NCI-H1694 (cell line): ENCODE measurements around the gene MYO18A.
"Not testable (repeated sequence)": the region's sequence is repeated elsewhere in the genome, so short reads cannot be mapped to it uniquely, and the experiment has no call there.

Experiments
- DNase-seq: peaks from one replicate; lab custom pipeline; 2025; lab: John Stamatoyannopoulos, UW

Gene MYO18A, protein sequence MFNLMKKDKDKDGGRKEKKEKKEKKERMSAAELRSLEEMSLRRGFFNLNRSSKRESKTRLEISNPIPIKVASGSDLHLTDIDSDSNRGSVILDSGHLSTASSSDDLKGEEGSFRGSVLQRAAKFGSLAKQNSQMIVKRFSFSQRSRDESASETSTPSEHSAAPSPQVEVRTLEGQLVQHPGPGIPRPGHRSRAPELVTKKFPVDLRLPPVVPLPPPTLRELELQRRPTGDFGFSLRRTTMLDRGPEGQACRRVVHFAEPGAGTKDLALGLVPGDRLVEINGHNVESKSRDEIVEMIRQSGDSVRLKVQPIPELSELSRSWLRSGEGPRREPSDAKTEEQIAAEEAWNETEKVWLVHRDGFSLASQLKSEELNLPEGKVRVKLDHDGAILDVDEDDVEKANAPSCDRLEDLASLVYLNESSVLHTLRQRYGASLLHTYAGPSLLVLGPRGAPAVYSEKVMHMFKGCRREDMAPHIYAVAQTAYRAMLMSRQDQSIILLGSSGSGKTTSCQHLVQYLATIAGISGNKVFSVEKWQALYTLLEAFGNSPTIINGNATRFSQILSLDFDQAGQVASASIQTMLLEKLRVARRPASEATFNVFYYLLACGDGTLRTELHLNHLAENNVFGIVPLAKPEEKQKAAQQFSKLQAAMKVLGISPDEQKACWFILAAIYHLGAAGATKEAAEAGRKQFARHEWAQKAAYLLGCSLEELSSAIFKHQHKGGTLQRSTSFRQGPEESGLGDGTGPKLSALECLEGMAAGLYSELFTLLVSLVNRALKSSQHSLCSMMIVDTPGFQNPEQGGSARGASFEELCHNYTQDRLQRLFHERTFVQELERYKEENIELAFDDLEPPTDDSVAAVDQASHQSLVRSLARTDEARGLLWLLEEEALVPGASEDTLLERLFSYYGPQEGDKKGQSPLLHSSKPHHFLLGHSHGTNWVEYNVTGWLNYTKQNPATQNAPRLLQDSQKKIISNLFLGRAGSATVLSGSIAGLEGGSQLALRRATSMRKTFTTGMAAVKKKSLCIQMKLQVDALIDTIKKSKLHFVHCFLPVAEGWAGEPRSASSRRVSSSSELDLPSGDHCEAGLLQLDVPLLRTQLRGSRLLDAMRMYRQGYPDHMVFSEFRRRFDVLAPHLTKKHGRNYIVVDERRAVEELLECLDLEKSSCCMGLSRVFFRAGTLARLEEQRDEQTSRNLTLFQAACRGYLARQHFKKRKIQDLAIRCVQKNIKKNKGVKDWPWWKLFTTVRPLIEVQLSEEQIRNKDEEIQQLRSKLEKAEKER (N-terminal part only)

DNA sequence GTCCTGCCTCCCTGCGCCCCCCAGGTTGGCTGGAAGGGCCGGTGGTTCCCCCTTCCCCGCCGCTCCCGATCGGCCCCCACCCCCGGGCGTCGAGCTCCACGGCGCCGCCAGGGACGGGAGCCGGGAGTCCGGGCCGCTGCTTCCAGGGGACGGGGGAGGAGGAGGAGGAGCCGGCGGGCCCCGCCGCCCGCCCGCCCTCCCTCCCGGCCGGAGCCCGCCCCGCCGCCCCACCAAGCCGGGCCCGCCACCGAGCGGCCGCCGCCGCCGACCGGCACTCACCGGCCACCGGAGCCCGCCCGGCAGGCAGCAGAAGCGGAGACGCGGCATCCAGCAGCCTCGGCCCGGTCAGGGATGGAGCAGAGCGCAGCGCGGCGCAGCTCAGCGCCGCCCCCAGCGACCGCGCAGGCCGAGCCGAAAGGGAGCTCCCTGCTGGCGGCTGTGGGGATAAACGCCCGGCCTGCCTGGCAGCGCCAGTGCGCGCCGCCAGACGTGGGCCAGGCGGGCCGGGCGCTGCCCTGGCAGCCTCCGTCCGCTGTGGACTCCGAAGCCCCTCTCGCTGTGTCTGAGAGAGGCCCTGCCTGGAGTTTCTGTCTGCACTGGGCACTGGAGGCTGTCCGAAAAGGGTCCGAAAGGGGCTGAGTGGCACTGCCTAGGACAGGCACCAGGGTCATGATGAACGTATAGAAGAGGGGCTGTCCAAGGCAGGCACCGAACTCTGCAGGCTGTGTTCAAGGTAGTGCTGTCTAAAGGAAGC, at the start of gene MYO18A:
Gene MYO18A, minus strand, starts transcription at position 365 of the 754 bp plus-strand sequence. CDS start 13,458 bp downstream, outside the sequence.
- peak; percentile 48 for DNase-seq

DNA sequence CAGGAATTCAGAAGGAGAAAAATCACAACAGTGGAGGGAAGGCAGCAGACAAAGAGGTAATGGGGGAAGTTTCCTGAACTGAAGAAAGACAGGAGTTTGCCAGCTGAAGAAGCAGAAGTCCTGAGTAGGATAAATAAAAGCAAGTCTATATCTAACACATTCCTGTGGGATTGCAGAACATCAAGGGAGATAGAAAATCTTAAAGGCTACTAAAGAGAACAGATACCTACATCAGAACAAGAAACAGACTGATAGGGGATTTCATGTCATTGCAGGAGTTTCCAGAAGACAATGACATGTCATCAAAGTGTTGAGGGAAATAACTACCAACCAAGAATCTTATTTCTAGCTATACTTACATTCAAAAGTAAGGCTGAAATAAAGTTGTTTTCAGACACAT, 45.2 kb upstream of the MYO18A start:
- no peak for DNase-seq

DNA sequence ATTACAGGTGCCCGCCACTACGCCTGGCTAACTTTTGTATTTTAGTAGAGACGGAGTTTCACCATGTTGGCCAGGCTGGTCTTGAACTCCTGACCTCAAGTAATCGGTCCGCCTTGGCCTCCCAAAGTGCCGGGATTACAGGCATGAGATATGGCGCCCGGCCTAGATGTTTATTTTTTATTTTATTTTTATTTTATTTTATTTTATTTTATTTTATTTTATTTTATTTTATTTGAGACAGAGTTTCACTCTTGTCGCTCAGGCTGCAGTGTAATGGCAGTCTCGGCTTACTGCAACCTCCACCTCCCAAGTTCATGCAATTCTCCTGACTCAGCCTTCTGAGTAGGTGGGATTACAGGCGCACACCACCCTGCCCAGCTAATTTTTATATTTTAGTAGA, 41.1 kb upstream of the MYO18A start:
- not testable (repeated sequence) for DNase-seq

DNA sequence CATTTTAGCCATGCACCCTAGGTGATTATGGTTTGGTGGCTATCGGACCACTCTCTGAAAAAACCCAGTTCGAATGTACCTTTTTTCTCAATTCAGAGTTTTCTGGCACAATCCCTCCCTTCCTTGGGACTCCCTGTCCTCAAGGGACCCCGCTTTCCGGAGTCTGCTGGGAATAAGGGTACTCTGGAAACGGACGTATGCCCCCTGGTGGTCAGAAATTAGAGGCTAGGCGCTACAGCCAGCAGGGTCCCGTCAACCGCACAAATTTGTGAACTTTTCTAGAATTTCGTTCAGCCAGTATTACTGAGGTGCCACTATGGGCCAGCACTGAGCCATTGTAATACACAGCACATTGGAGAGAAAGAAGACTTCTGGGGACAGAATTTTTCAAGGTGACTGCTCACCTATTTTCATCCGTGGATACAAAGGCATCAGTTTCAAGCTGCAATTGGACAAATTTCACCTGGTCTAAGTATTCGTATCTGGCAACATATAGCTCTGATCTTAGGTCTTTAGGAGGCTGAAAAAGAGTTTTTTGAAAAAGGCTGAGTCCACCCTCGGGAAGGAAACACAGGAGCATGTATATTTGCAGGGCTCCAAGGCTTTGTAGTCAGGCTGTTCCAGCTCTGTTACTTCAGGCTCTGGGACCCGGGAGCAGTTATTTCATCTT, 39.3 kb upstream of the MYO18A start:
- peak; percentile 89 for DNase-seq

DNA sequence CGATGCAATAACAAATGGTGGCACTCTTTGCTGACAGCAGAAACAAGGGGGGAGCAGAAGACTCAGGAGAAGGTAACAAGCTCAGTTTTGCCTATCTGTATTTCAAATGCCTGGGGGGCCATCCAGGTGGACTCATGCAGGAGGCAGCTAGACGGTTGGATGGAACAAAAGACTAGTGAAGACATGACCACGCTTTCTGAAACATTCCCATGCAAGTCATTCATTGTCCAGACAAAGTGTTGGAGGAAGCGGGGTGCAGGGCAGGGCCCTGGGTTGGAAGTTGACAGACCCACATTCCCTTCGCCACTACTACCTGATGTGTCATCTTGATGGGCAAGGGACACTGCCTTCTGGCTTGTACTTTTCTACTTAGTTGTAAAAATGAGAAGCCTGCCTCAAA, 36.7 kb upstream of the MYO18A start:
- DNase-seq = no peak

DNA sequence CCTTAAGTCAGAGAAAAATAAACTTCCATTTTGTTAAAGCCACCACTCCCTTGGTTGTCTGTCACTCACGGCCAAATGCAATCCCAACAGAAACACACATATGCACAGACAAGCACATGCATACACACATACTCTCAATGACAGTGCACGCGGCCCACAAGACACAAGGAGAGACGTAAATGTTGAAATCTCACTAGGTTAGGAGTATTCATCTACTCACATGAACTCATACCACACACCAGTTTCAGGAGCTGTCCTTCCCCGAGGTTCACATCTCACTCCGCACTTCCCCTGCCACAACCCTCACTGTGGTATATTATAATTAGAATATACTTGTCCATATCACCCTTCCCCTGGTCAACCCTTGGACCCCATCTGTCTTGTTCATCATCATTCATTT, 36.0 kb upstream of the MYO18A start:
- DNase-seq = no peak

DNA sequence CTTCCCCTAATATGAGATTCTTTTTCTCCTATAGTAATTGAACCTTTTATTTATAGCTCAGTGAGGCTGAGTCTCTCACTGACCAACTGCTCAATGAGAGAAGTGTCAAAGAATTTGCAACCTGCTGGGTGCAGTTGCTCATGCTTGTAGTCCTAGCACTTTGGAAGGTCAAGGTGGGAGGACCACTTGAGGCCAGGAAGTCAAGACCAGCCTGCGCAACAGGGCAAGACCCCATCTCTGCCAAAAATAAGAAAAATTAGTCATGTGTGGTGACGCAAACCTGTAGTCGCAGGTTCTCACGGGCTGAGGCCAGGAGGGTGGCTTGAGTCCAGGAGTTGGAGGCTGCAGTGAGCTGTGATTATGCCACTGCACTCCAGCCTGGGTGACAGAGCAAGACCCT, 35.5 kb upstream of the MYO18A start:
- no peak for DNase-seq

DNA sequence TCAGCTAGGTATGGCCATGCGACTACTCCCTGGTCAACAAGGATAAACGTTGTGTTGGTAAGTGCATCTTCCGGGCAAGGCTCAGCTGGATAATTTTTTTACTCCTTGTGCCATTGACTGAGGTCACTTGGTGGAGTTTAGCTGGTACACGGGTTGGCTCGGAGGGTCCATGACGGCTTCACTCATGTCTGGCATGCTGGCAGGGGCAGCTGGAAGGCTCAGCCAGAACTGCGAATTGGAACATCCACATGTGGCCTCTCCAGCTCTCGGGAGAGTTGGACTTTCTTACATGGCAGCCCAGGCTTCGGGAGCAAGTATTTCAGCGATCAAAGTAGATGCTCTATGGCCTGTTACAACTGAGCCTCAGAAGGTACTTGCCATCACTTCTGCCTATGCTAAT, 35.0 kb upstream of the MYO18A start:
- DNase-seq = no peak

DNA sequence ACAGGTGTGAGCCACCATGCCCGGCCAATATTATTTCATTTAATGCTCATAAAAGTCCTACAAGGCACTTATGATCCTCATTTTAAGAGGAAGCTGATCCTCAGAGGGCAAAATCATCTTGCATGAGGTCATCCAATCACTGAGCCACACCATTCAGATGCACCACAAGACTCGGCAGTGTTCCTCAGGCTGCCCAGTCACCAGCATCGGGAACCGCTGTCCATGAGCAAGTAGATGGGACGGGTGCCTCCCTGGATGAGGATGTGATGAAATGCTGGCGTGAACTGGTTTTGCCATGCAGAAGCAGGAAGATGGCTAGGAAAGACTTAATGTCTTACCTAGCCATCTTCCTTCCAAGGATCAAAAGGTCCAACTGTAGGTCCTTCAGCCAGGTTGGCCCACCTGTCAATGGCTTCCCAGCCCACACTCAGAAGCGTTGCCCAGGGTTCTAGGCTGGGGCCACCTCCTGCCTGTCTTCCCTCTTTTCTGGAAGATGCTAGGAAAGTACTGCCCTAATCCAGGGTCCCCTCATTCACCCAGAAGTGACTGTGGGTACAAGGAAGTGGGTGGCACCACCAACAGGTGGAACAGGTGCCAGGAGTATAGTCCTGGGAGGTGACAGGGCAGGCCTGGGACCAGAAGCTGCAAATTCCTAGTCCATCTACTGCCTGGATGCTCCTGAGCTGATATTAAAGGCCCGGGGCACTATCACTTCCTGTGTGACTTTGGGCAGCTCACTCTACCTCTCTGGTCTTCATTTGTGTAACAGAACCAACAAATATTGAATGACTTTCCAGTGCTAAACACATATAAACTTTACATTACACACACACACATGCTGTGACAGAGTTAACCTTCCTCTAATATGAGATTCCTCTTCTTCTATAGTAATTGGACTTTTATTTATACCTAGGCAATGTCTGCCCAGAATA, 34.3 kb upstream of the MYO18A start:
- DNase-seq = no peak

DNA sequence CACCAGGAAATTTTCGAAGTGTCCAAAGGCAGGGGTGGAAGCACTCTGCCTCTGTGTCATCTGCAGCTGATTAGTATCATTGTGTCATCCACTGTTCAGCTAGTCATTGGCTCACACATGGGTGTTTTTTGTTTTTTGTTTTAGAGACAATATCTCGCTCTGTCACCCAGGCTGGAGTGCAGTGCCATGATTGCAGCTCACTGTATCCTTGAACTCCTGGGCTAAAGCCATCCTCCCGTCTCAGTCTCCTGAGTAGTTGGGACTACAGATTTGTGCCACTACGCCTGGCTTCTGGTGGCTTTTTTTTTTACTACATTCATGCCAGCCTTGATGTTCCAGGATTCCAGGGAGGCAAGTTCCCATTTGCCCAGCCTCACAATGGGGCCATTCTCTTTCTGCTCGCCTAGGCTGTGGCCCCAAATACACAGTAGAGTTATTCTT, 32.5 kb upstream of the MYO18A start:
- DNase-seq = no peak

DNA sequence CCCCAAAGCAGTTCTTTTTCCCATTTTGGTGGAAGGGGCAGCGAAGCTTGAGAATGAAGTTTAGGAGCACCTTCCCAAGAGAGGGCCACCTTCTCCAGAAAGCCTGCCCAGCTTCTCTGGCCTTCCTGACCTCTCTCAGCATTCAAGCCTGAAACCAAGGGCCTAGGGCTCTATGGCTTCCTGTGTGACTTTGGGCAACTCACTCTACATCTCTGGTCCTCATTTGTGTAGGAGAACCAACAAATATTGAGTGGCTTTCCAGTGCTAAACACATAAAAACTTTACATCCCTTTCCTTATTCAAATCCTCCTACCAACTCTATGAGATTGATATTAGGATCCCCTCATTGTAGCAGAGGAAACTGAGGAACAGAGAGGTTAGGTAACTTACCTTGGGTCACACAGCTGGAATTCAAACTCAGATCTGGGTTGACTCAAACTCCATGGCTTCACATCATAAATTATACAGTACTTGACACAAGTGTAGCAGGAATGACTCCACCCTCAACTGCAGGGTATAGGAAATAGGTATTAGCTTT, 32.0 kb upstream of the MYO18A start:
- DNase-seq = no peak

DNA sequence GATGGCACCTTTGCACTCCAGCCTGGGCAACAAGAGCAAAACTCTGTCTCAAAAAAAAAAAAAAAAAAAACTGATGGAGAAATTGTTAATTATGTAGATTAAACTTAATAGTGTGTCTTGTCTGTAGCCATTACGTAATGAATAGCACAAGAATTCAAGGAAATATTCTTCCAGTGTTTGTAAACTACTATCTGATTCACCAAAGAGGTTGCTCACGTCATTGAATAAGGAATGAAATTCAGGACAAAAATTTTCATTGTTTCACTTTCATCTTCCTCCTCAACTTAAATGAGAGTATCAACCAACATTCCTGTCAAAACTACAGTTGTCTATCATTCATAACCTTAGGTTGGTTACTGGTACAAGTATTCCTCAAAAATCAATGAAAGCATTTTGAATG, 30.7 kb upstream of the MYO18A start:
- DNase-seq = no peak

DNA sequence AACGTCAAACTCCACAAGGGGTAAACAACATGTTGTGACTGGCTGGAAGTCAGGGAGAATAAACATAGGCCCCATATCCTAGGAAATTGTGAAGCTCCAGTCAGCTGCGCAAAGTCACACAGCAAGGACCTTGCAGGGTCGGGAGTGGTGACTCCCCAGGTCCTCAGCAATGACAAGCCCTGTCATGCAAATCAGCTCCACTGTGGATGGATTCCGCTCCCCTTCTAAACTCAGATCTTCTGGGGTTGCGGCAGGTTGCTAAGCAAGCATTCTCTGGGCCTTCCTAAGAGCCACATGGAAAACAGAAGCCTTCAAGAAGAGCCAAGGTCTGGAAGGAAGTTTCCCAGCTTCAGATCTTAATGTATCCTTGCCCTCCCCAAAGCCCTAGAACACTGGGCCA, 28.9 kb upstream of the MYO18A start:
- no peak for DNase-seq

DNA sequence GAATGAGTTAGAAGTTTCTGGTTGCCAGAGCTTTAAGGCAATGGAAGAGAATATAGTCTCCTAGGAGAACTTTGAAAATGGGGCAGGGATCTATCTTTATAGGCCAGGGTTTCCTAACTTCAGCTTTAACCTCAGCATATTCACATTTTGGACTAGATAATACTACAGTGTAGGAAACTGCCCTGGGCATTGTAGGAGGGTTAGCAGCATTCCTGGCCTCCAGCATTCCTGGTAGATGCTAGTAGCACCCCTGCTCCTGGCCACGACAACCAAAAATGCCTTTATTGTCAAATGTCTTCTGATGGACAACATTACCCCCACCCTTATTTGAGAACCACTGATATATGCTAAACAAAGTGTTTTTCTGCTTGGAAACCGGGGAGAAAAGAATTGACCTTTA, 27.8 kb upstream of the MYO18A start:
- DNase-seq = no peak

DNA sequence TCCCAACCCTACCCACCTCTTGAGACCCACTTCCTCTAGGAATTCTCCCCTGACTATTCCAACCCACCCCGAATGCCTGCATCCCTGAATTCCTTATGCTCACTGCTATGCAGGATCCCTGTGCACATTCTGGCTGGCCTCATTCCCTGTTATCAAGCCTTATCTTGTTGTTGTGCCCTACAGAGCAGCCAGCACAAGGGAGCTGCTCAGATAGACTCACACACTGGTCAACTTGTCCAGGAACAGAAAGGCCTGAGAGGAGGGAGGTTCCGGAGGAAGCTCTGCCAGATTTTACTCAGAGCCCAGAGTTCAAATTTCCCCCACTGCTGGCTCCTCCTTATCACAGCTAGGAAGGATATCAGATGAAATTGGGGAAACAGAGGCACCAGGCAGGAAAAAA, 24.8 kb upstream of the MYO18A start:
- DNase-seq = no peak

DNA sequence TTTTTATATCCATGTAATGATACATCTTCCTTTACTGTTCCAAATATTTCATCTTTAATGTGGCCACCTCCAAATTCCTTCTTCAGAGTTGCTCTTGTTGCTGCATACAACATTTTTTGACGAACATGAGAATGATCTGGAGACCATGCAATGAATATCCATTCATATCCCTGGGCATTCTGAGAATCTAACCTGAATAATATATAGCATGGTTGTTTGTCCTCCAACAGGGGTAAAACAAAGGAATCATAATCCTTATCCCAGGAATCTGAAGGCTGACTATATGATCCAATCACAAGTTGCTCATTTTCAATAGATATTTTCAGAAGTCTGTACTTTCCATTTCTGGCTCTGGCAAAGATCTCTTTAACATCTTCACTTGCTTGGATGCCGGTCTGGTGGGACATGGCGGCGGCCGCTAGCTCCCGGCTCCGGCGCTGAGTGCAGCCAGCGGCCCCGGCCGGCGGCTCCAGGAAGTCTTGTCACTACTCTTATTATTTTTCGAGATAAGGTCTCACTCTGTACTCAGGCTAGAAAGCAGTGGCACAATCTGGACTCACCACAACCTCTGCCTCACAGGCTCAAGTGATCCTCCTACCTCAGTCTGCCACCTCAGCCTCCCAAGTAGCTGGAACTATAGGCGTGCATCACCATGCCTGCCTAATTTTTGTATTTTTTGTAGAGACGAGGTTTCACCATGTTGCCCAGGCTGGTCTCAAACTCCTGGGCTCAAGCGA, 24.0 kb upstream of the MYO18A start:
- not testable (repeated sequence) for DNase-seq

DNA sequence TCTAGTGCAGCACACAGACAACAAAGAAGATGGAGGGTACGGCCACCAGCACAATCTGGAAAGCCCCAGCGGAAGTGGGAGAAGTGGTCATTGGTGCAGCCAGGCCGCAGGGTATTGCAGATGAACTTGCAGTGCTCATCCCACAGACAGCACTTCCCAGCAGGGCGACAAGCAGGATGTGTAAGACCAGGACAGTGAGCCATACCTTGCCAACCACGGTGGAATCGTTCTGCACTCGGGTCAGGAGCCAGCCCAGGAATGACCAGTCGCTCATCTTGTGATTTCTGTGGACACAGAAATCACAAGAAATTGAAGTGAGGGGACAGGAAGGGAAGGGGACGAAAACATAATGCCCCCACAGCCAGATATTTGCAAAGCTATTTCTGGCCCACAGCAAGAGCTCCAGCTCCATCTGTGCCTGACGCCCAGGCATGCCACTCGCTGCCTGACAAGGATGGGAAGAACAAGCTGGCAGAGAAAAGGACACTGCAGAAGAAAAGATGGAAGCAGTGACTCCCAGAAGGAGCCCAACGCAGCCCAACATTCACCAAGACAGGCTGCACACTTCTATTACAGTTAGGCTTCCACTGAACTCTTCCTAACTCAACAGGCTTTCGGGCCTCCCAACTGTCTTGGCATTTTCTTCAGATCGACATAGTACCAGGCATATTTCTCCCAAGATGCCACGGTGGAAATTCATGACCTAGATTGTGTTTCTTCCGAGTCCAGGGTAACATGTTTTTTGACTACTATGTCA, 17.5 kb upstream of the MYO18A start:
- peak; percentile 32 for DNase-seq
